Kidney epithelial cell (primary cell): ENCODE measurements around the gene PCDHGA4. TPM values are rescaled to one million over a fixed set of nuclear protein-coding genes. Genes with fewer than 3 reads are reported as not detected.

Experiments used
- DNase-seq: peaks from one replicate; pipeline ENCODE4 v3.0.0-alpha.2; 2010; ENCODE audit warnings: low read depth
- H3K27me3 ChIP-seq: 2 replicates; pipeline ENCODE4 v1.6.0; 2011; ENCODE audit warnings: low read length; ENCODE audit not compliant: control insufficient read depth, insufficient read depth
- H3K36me3 ChIP-seq: 2 replicates; pipeline ENCODE4 v1.5.1; 2011; ENCODE audit warnings: low read length; ENCODE audit not compliant: control insufficient read depth, insufficient read depth
- H3K4me3 ChIP-seq: 2 replicates; pipeline ENCODE4 v1.5.1; 2011; ENCODE audit warnings: low read depth, mild to moderate bottlenecking, control low read depth, low read length
- total RNA-seq: library from RNA; depleted of rRNA; stranded (reverse); fragments of >200 nt; gene quantifications from 2 replicates; pipeline ENCODE4 v1.2.3, GENCODE V29; 2015
- TF ChIP-seq, protein P1 (sequence below): IDR thresholded peaks from 2 replicates; pipeline ENCODE4 v1.5.1; 2011; ENCODE audit warnings: mild to moderate bottlenecking, moderate library complexity, low read length, control low read depth, inconsistent platforms; ENCODE audit not compliant: insufficient read depth, poor library complexity, severe bottlenecking

The PCDHGA4 gene
- total RNA-seq, 1 donor from 2014 or later: 3.6 TPM

DNA sequence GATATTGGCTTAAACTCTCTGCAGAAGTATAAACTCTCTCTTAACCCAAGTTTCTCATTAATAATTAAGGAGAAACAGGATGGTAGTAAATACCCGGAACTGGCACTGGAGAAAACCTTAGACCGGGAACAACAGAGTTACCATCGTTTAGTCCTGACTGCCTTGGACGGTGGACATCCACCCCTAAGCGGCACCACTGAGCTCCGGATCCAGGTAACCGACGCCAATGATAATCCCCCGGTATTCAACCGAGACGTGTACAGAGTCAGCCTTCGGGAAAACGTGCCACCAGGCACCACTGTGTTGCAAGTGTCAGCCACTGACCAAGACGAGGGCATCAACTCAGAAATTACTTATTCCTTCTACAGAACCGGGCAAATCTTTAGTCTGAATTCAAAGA, 43.8 kb downstream of the PCDHGA4 start:
- TF ChIP-seq, protein P1, sequence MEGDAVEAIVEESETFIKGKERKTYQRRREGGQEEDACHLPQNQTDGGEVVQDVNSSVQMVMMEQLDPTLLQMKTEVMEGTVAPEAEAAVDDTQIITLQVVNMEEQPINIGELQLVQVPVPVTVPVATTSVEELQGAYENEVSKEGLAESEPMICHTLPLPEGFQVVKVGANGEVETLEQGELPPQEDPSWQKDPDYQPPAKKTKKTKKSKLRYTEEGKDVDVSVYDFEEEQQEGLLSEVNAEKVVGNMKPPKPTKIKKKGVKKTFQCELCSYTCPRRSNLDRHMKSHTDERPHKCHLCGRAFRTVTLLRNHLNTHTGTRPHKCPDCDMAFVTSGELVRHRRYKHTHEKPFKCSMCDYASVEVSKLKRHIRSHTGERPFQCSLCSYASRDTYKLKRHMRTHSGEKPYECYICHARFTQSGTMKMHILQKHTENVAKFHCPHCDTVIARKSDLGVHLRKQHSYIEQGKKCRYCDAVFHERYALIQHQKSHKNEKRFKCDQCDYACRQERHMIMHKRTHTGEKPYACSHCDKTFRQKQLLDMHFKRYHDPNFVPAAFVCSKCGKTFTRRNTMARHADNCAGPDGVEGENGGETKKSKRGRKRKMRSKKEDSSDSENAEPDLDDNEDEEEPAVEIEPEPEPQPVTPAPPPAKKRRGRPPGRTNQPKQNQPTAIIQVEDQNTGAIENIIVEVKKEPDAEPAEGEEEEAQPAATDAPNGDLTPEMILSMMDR: no peak
- no peak overlapping the region for H3K4me3 ChIP-seq

DNA sequence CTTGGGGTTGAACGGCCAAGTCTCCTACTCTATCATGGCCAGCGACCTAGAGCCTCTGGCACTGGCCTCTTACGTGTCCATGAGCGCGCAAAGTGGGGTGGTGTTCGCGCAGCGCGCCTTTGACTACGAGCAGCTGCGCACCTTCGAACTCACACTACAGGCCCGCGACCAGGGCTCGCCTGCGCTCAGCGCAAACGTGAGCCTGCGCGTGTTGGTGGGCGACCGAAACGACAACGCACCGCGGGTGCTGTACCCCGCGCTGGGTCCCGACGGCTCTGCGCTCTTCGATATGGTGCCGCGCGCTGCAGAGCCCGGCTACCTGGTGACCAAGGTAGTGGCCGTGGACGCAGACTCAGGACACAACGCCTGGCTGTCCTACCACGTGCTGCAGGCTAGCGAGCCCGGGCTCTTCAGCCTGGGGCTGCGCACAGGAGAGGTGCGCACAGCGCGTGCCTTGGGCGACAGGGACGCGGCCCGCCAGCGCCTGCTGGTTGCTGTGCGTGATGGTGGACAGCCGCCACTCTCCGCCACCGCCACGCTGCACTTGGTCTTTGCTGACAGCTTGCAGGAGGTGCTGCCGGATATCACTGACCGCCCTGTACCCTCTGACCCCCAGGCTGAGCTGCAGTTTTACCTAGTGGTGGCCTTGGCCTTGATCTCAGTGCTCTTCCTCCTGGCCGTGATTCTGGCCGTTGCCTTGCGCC, 44.9 kb downstream of the PCDHGA4 start:
- TF ChIP-seq, protein P1: no peak
- H3K36me3 ChIP-seq: no peaks in the 10 kb centered on the region
- DNase-seq: no peak
- H3K4me3 ChIP-seq: no peak overlapping the region
- H3K27me3 ChIP-seq: peaks cover 15% of the 10 kb centered on the region

More for the DNA sequence above, 43.8 kb downstream of the PCDHGA4 start:
- Histone ChIP-seq H3K36me3 (no peaks in the 10 kb centered on the region), H3K27me3 (peaks cover 16% of the 10 kb centered on the region)
- DNase-seq: no peak

DNA sequence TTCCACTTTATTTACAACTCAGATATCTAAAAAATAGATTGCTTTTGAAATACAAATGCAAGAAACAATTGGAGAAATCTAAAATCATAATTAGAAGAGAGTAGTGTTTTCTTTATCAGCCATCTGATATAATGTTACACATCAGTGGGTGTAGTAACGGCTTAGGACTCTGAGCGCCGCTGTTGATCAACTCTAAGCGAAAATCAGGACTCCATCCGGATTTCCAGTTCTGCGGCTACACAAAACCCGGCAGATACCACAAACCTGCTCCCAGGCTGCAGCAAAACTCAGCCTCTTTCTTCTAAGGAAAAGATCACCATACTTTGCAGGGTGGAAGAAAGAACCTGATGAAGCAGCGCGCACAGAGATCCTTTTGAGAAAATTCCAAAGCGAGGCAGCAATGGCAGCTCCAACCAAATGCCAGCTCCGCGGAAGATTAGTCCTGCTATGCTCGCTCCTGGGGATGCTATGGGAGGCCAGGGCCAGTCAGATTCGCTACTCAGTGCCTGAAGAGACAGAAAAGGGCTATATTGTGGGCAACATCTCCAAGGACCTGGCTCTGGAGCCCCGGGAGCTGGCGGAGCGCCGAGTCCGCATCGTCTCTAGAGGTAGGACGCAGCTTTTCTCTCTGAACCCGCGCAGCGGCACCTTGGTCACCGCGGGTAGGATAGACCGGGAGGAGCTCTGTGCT, 47.9 kb downstream of the PCDHGA4 start, which contains the start of gene PCDHGA9:
Gene PCDHGA9, plus strand, starts transcription at position 226 of the 691 bp plus-strand sequence. Its CDS starts 175 bp downstream, at position 401.
- DNase-seq: no peak

DNA sequence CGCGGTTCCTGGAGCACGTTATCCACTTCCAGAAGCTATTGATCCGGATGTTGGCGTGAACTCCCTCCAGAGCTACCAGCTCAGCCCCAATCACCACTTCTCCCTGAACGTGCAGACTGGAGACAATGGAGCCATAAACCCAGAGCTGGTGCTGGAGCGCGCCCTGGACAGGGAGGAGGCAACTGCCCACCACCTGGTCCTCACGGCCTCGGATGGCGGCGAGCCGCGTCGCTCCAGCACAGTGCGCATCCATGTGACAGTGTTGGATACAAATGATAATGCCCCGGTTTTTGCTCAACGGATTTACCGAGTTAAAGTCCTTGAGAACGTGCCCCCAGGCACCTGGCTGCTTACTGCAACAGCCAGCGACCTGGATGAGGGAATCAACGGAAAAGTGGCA, 48.6 kb downstream of the PCDHGA4 start:
- Histone ChIP-seq H3K27me3 (peaks cover 16% of the 10 kb centered on the region), H3K36me3 (no peaks in the 10 kb centered on the region), H3K4me3 (no peak overlapping the region)
- no peak for DNase-seq
- TF ChIP-seq, protein P1: no peak

More for the DNA sequence above, 47.9 kb downstream of the PCDHGA4 start, which contains the start of gene PCDHGA9:
- Histone ChIP-seq H3K36me3 (no peaks in the 10 kb centered on the region), H3K4me3 (peak within 1 kb of the TSS; percentile 26), H3K27me3 (peaks cover 14% of the 10 kb centered on the region)
- TF ChIP-seq, protein P1: peak; percentile 21

Other genes starting within 250 kb of the PCDHGA4 start
- 0.42 and 0.48 TPM in 2 replicates for gene PCDHB4, start 233.2 kb upstream of the PCDHGA4 start, total RNA-seq
- 3.1 and 6.7 TPM in 2 replicates for gene PCDHB5, start 219.8 kb upstream of the PCDHGA4 start, total RNA-seq
- gene PCDHB6, start 205.0 kb upstream of the PCDHGA4 start, total RNA-seq: 0.67 and 0.68 TPM in 2 replicates
- 0.96 and 1.5 TPM in 2 replicates for gene PCDHB7, start 182.4 kb upstream of the PCDHGA4 start, total RNA-seq
- gene PCDHB8, start 177.2 kb upstream of the PCDHGA4 start, total RNA-seq: 0.34 and 0.84 TPM in 2 replicates
- 0.92 and 1.4 TPM in 2 replicates for gene PCDHB16, start 172.6 kb upstream of the PCDHGA4 start, total RNA-seq
- gene PCDHB9, start 167.9 kb upstream of the PCDHGA4 start, total RNA-seq: 0.71 and 0.82 TPM in 2 replicates
- 1.6 and 3.4 TPM in 2 replicates for gene PCDHB10, start 162.7 kb upstream of the PCDHGA4 start, total RNA-seq
- gene PCDHB11, start 155.4 kb upstream of the PCDHGA4 start, total RNA-seq: 1.8 and 3.1 TPM in 2 replicates
- gene PCDHB12, start 146.3 kb upstream of the PCDHGA4 start, total RNA-seq: 1.2 and 1.6 TPM in 2 replicates
- 1.9 and 3.1 TPM in 2 replicates for gene PCDHB13, start 141.1 kb upstream of the PCDHGA4 start, total RNA-seq
- 1.5 and 2.9 TPM in 2 replicates for gene PCDHB14, start 131.7 kb upstream of the PCDHGA4 start, total RNA-seq
- 2.3 and 3.0 TPM in 2 replicates for gene PCDHB15, start 109.6 kb upstream of the PCDHGA4 start, total RNA-seq
- gene SLC25A2, start 51.0 kb upstream of the PCDHGA4 start, total RNA-seq: not detected in 2 replicates
- 72.6 and 78.0 TPM in 2 replicates for gene TAF7, start 34.2 kb upstream of the PCDHGA4 start, total RNA-seq
- 0.67 and 0.68 TPM in 2 replicates for gene PCDHGA1, start 24.5 kb upstream of the PCDHGA4 start, total RNA-seq
- 2.8 and 2.9 TPM in 2 replicates for gene PCDHGA2, start 16.3 kb upstream of the PCDHGA4 start, total RNA-seq
- 2.4 and 2.6 TPM in 2 replicates for gene PCDHGA3, start 11.2 kb upstream of the PCDHGA4 start, total RNA-seq
- gene PCDHGB1, start 4.9 kb upstream of the PCDHGA4 start, total RNA-seq: 1.6 and 1.7 TPM in 2 replicates
- gene PCDHGB2, start 5.0 kb downstream of the PCDHGA4 start, total RNA-seq: 1.2 and 1.9 TPM in 2 replicates
- gene PCDHGA5, start 9.1 kb downstream of the PCDHGA4 start, total RNA-seq: 0.58 and 1.5 TPM in 2 replicates
- gene PCDHGB3, start 15.2 kb downstream of the PCDHGA4 start, total RNA-seq: 1.3 and 3.6 TPM in 2 replicates
- 1.7 and 3.1 TPM in 2 replicates for gene PCDHGA6, start 18.9 kb downstream of the PCDHGA4 start, total RNA-seq
- 2.2 and 3.1 TPM in 2 replicates for gene PCDHGA7, start 27.7 kb downstream of the PCDHGA4 start, total RNA-seq
- gene PCDHGB4, start 32.7 kb downstream of the PCDHGA4 start, total RNA-seq: 6.4 and 9.2 TPM in 2 replicates
- gene PCDHGA8, start 37.6 kb downstream of the PCDHGA4 start, total RNA-seq: 0.96 and 1.0 TPM in 2 replicates
- 18.6 and 19.3 TPM in 2 replicates for gene PCDHGB5, start 42.9 kb downstream of the PCDHGA4 start, total RNA-seq
- gene PCDHGA9, start 47.8 kb downstream of the PCDHGA4 start, total RNA-seq: 3.6 and 5.2 TPM in 2 replicates
- 3.4 and 3.6 TPM in 2 replicates for gene PCDHGB6, start 53.0 kb downstream of the PCDHGA4 start, total RNA-seq
- gene PCDHGA10, start 58.0 kb downstream of the PCDHGA4 start, total RNA-seq: 5.5 and 6.0 TPM in 2 replicates
- 14.0 and 14.1 TPM in 2 replicates for gene PCDHGB7, start 62.7 kb downstream of the PCDHGA4 start, total RNA-seq
- gene PCDHGA11, start 66.0 kb downstream of the PCDHGA4 start, total RNA-seq: 6.7 and 7.4 TPM in 2 replicates
- gene PCDHGA12, start 75.5 kb downstream of the PCDHGA4 start, total RNA-seq: 2.1 and 3.6 TPM in 2 replicates
- gene PCDHGC3, start 120.9 kb downstream of the PCDHGA4 start, total RNA-seq: 41.9 and 47.3 TPM in 2 replicates
- gene PCDHGC4, start 130.0 kb downstream of the PCDHGA4 start, total RNA-seq: 0.62 and 1.1 TPM in 2 replicates
- gene PCDHGC5, start 134.1 kb downstream of the PCDHGA4 start, total RNA-seq: 0.54 and 0.89 TPM in 2 replicates